HG02642 (cell line): ENCODE results near the gene PLCB1.

Source experiments
- ATAC-seq: cut with Tn5 transposase; IDR thresholded peaks from one replicate; pipeline ENCODE4 v1.9.1; 2021; ENCODE audit warnings: mild to moderate bottlenecking; ENCODE audit not compliant: unreplicated experiment, poor library complexity

The PLCB1 gene

GRCh38 chr20:8875586-8875985, 743.5 kb downstream of the PLCB1 start:
- ATAC-seq, result no peak

DNA sequence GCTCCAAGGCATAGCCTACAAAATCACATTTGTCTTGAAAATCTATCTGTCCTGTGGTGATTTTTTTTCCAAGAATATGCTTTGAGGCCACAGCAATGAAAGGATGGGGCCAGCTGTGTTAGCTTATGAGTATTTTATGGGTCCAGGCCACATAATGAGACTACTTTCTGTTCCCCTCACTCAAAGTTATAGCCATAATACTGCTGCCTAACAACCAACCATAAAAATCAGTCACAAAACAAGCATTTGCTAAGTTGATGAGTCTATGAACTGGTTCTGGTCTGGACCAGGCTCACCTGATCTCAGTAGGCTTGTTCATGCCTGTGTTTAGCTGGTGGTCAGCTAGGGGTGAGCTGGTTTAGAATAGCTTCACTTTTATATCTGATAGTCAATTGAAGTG, 744.3 kb downstream of the PLCB1 start:
- no peak for ATAC-seq

DNA sequence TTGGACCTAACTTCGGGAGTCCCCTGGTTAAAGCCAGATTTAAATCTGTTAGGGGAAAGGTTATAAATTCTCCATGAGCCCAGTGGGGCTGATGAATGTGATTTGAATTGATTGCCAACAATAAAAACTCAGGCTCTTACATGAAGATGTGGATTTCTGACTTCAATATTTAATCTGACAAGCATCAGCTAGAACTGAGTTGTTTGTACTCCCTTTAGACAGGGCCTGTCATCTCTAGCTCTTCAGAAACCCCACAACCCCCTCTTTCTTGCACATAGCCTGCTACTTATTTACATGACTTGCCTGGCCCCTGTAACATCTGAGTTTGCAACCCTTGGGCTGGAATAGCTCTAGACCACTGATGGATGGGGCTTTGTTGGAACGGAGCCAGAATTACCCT, 745.2 kb downstream of the PLCB1 start:
- no peak for ATAC-seq

DNA sequence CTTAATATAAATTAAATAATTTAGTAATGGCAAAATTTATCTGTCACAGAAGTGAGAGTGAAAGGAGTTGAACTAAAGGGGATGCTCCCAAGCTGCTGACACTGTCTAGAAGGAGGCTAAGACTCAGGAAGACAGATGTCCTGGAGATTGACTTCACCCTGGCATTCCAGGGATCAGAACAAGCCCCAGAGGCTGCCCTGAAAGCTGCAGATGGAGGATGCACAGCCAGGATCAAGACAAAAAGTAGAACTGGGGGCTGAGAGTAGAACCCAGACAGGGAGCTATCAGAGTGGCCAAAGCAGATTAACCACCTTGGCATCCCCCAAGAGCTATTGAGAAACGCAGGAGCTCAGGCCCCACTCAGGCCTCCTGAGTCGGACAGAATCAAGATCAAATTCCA, 747.6 kb downstream of the PLCB1 start:
- ATAC-seq, result no peak

- ATAC-seq, result no peak
Observed at GRCh38 chr20:8880085-8880853, 748.2 kb downstream of the PLCB1 start.

- ATAC-seq, result no peak
Observed at GRCh38 chr20:8891039-8891438, 759.0 kb downstream of the PLCB1 start.

GRCh38 chr20:8895472-8895871, 763.4 kb downstream of the PLCB1 start:
- ATAC-seq, result no peak

DNA sequence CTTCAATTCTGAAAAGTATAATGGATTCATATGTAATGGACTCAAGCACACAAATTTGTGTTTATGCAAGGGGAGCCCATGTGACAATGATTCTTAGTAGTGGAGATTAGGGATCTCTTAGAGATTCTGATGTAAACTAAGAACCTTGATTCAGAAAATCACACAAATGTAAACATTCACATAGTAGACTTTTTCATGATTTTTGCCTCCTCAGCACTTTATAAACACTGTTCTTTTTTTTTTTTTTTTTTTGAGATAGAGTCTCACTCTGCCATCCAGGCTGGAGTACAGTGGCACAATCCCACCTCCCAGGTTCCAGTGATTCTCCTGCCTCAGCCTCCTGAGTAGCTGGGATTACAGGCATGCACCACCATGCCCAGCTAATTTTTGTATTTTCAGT, 766.8 kb downstream of the PLCB1 start:
- no peak for ATAC-seq

DNA sequence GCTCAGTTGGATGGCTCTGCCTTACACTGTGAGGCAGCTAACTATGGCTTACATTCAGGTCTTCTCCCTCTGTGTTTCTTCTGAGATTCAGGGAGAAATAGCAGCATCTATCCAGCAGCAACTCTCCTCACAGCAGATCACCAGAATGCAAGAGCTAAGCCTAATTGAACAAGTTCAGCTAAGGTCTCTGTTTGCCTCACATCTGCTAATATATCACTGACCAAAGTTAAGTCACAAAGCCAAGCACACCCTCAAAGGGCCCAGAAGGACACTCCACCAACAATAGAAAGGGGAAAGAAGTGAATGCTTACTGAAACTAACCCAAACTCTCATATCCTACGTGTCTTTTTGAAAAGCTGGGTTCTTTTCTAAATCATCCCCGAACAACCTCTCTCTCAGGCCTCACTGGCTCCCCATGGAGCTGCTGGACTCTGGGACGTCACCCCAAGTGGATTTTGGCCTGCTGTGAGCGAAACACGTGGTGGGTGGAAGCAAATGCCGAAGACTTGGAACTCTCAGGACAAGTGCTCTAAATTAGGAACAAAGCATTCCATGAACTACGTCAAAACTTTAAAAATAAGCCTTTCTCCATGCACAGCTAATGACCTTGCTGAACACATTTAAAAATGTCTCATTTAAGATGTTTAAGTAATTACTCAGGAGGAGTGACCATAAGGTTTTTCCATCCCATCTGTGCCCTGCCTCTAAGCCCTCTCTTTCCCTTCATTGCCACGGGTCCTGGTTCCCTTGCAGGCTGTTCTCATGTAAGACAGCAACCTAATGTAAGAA, 769.4 kb downstream of the PLCB1 start:
- no peak for ATAC-seq

DNA sequence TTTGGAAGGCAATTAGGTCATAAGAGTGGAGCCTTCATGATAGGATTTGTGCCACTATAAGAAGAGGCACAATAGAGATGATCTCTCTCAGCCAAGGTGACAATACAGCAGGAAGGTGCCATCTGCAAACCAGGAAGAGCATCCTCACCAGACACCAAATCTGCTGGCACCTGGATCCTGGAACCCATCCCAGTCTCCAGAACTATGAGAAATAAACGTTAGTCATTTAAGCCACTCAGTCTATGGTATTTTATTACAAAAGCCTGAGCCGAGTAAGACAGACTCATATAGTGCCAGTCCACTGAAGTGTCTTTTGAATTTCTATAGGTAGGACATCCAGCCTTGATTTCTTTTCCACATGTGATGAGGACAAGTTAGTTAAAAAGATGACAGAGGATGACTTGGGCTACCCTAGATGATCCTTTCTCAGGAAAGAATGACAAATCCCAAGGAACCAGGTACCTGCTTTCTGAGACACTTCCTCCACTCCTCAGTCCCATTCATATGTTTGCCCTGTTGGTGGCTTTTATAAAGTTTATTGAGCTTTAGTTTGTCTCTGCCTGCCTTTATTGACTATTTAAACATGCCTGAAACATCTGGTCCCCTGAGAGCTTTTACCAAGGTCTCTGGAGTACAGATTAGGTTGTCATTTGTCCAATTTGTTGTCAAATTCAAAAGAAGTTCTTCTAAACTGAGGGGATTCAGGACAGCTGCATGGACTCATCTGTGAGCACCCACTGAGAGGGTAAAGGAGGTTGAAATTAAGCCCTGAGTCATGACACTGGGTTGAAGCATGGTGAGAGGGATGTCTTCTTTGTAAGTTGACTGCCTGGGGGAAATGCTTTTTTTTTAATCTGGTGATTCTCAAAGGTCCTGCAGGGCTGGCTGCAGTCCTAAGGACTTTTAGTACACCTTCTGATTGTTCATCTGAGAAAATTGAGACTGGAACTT, 771.9 kb downstream of the PLCB1 start:
- ATAC-seq, result no peak

DNA sequence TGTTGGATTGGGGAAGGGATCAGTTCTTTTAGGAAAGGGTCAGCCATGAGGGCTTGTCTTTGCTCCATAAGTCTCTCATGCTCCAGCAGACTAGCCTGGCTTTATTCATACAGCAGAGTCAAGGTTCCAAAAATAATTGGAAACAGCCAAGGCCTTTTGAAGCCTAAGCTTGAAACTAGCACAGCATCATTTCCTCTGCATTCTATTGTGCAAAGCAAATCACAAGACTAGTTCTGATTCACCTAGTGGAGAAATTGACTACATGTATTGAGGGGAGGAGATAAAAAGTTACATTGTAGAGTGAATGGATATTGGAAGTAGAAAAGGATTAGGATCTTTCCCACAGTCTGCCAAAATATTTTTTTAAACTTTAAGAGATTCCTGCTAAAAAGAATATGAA, 777.5 kb downstream of the PLCB1 start:
- ATAC-seq, result no peak

DNA sequence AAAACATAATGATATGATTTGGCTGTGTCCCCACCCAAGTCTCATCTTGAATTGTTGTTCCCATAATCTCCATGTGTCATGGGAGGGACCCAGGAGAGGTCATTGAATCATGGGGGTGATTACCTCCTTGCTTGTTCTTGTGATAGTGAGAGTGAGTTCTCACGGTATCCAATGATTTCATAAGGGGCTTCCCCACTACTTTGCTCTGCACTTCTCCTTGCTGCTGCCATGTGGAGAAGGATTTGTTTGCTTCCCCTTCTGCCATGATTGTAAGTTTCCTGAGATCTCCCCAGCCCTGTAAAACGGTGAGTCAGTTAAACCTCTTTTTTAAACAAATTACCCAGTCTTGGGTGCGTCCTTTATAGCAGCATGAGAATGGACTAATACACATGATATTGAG, 780.0 kb downstream of the PLCB1 start:
- ATAC-seq, result no peak

- ATAC-seq, result no peak
Observed at GRCh38 chr20:8912731-8913130, 780.7 kb downstream of the PLCB1 start.

- no peak for ATAC-seq
Observed at GRCh38 chr20:8913456-8913855, 781.4 kb downstream of the PLCB1 start.

DNA sequence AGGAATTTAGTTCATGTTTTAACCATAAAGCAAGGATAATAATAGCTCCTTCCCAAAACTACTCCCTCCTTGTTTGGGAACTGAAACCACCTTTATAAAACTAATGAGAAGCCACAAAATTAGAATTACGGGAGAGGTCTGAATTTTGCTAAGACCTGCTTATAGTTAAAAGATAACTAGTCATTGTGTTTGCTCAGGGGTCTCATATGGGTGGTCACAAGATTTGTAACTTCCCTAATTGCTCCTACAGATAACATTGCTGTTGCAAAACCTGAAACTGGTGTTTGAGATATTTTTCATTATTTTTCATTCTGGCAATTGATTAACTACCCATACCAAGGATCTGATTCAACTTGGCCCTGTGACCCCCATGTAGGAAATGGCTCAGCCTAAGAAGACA, 782.4 kb downstream of the PLCB1 start:
- ATAC-seq, result no peak

DNA sequence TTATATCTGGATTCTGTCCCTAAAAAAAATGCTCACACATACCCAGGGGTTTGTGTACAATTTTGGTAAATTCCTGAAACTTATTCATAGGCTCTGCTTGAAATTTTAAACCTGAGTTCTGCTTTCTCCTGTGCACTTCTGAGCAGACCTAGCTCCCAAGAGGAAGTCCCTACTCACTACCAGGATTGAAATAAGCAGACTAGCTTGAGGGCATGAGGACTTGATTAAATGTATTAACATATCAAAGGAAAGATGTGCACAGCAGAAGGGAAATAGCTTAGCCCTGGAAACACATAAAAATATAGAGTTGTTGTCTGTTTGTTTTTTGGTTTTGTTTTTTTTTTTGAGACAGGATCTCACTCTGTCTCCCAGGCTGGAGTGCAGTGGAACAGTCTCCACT, 785.0 kb downstream of the PLCB1 start:
- no peak for ATAC-seq

GRCh38 chr20:8918145-8918544, 786.1 kb downstream of the PLCB1 start:
- ATAC-seq, result no peak

GRCh38 chr20:8924539-8924938, 792.5 kb downstream of the PLCB1 start:
- ATAC-seq, result no peak

- ATAC-seq, result no peak
Observed at GRCh38 chr20:8930726-8931125, 798.7 kb downstream of the PLCB1 start.

GRCh38 chr20:8932192-8933165, 800.4 kb downstream of the PLCB1 start:
- no peak for ATAC-seq
